Measurements from ENCODE around the gene OTUD7B.
"Not testable (repeated sequence)": the region's sequence is repeated elsewhere in the genome, so short reads cannot be mapped to it uniquely, and the experiment has no call there.

The OTUD7B gene

DNA sequence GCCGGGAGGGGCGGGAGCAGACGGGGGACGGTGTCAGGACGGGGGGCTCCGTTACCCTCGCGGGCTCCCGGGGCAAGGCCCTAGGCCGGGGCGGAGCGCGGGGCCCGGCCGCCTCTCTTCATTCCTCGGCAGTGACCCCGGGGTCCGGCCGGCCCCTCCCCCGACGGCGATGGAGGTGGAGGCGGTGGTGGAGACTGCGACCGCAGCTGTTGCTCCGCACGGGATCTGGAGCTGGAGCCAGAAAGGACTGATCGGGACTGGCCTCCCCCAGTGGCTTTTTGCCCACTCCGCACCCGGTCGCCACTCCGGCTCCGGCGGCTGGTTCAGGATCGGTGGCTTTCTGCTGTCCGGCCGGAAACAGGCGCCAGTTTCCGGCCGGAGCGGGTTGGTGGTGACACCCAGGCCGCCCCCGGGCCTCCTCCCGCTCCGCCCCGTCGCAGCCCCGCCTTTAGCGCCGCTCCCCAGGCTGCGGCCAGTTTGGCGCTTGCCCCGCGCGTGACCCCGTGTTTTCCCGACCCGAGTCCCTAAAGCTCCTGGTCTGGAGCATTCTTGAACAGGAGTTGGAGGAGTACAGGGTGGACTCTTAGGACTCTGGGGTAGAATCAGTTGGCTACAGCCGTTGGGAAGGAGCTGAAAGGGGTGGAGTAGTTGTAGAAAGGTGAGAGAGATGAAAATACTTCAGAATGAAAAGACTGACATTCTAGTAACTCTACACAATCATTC is at the start of gene OTUD7B:
Gene OTUD7B (minus strand): TSS at position 334 of the 723 bp plus-strand sequence. CDS start 33,216 bp downstream, outside the sequence.
- DNase-seq, result peak; percentile 86 to 90

DNA sequence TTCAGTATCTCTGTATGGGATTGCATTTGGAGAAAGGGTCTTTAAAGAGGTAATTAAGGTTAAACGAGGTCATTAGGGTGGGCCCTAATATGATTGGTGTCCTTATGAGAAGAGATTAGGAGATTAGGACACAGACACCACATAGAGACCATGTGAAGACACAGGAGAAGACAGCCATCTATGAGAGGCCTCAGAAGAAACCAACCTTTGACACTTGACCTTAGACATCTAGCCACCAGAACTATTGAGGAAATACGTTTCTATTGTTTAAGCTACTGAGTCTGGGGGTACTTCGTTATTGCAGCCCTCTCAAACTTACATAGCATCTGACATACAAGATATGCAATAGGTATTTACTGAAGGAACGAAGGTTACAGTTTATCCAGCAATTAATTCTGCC is 49.7 kb upstream of the OTUD7B start:
- DNase-seq, result no peak

DNA sequence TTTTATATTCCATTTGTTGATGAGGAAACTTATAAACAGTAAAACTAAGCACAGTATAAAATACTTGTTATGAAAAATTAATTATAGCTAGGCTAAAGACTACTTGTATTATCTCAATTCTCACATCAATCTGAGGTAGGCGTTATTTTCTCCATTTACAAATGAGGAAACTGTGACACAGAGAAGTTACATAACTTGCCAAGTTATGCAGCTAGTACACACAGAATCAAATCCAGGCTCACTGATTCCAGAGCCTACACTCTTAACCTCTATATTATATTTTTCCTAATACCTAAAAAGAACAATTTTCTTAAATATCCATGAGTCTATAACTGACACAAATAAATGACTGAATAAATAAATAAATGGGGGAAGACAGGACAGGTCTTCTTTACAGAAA is 45.9 kb upstream of the OTUD7B start:
- no peak for DNase-seq

DNA sequence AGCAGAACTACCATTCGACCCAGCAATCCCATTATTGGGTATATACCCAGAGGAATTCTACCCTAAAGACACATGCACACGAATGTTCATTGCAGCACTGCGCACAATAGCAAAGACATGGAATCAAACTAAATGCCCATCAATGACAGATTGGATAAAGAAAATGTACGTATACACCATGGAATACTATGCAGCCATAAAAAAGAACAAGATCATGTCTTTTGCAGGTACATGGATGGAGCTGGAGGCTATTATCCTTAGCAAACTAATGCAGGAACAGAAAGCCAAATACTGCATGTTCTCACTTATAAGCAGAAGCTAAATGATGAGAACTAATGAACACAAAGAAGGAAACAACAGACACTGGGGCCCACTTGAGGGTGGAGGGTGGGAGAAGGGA is 45.0 kb upstream of the OTUD7B start:
- DNase-seq, result not testable (repeated sequence)

DNA sequence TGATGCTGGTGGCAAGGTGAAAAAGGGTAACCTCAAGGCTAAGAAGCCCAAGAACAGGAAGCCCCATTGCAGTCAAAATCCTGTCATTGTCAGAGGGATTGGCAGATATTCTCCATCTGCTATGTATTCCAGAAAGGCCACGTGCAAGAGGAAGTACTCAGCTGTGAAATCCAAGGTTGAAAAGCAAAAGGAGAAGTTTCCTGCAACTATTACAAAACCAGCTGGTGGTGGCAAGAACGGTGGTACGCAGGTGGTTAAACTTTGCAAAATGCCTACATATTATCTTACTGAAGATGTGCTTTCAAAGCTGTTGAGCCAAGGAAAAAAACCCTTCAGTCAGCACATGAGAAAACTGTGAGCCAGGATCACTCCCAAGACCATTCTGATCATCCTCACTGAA is 43.4 kb upstream of the OTUD7B start:
- no peak for DNase-seq

DNA sequence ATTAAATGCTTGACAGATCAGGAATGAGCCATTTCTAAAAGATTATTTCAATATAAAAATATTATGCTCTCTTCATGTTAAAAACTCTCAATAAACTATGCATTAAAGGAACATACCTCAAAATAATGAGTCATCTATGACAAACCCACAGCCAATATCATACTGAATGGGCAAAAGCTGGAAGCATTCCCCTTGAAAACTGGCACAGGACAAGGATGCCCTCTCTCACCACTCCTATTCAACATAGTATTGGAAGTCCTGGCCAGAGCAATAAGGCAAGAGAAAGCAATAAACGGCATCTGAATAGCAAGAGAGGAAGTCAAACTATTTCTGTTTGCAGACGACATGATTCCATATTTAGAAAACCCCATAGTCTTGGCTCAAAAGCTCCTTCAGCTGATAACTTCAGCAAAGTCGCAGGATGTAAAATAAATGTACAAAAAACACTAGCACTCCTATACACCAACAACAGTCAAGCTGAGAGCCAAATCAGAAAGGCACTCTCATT is 41.4 kb upstream of the OTUD7B start:
- DNase-seq, result not testable (repeated sequence)

DNA sequence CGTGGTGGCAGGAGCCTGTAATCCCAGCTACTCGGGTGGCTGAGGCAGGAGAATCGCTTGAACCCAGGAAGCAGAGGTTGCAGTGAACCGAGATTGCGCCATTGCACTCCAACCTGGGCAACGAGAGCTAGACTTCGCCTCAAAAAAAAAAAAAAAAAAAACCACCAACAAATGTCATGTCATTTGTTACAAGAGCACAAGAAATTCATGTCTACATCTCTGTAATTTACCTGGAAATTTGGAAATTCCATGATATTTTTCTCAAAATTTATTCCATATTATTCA is 40.5 kb upstream of the OTUD7B start:
- no peak for DNase-seq

DNA sequence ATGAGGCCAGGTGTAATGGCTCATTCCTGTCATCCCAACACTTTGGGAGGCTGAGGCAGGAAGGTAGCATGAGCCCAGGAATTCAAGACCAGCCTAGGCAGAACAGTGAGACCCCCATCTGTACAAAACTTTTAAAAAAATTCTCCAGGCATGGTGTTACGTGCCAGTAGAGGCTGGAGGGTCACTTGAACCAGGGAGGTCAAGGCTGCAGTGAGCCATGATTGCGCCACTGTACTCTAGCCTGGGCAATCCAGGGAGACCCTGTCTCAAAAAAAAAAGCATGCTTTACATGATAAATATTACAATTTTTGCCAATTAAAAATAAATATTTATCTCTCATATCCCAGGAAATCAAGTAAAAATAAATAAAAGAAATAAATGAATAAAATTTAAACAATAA is 39.4 kb upstream of the OTUD7B start:
- DNase-seq, result no peak

DNA sequence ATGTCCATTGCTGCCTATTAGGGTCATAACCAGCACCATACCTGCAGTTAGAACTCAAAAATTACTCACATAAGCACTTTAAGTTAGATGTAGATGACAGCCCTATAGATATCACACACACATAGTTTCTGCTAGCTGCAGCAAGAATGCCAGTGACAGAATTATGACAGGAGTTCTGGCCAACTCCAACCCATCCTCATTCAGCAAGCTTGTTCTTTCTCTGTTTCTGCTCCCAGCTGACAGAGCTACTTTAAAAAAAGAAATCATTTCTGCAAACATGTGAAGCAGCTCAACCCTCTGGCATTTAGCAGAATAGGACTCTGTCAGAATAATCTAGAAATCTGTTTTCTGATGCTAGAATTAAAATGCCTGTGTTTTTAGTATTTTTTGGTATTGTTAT is 23.8 kb upstream of the OTUD7B start:
- no peak for DNase-seq

DNA sequence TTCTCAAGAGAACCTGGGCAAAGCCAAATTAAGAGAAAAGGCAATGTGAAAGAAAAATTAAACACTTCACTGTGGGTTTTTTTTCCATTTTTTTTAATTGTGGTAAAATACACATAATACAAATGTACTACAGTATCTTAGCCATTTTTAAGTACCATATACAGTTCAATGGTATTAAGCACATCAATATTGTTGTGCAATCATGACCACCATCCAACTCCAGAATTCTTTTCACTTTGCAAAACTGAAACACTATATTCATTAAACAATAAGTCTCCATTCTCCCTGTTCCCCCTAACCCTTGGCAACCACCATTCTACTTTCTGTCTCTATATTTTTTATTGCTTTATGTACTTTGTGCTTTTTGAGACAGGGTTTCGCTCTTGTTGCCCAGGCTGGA is 17.8 kb upstream of the OTUD7B start:
- no peak for DNase-seq

DNA sequence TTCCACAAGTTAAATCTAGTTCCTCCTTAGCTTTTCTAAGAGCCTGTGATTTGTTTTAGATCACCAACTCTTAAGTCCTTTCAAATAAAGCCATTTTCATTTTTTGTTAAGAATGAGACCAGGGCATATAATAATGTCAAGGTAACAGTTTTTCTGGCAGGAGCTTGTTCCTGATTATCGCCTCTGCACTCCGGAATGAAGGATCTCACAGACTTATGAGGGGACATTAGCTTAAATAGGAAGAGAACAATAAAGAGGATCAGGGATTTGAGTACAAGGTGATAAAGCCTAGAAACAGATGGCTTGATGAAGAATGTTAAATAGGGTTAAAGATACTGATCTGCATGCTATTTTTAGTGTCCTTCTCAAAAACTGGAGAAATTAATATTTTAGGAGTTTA is 13.6 kb upstream of the OTUD7B start:
- no peak for DNase-seq

DNA sequence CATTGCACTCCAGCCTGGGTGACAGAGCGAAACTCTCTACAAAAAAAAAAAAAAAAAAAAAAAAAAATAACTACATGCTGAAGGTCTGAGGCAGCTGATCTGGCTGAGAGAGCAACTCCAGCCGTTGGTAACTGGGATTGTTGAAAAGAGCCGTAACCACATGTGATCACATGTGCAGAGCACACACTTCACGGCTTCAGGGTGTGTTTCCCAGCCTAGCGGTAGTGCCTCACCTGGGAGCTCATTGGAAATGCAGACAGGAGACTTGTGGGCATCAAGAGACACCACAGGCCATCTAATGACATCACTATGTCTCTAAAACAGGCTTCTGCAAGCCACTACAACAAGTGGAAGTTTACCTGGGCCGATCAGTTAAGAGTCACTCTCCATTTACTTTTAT is 11.8 kb upstream of the OTUD7B start:
- DNase-seq, result no peak

DNA sequence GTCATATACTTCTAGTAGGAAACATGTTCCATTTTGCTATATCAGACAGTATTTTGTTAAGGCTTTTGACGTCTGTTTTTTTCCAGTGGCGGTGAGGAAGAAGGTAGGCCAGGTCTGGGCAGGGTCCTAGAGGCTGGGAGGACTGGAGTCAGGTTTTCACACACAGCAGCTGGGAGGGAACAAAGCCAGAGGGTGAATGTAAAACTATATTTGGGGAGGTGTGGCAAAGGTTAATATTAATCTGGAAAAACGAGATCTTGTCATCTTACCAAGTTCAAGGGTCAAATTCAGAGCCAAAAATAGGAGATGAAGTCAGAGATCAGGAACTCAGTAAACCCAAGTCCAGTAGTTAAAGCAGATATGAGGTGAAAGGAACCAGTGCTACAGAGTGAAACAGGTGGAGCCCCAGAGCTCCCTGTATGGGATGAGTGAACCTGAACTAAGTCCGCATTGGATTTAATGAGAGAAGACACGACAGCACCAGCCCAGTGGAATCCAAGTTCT is 10.7 kb upstream of the OTUD7B start:
- DNase-seq, result no peak

DNA sequence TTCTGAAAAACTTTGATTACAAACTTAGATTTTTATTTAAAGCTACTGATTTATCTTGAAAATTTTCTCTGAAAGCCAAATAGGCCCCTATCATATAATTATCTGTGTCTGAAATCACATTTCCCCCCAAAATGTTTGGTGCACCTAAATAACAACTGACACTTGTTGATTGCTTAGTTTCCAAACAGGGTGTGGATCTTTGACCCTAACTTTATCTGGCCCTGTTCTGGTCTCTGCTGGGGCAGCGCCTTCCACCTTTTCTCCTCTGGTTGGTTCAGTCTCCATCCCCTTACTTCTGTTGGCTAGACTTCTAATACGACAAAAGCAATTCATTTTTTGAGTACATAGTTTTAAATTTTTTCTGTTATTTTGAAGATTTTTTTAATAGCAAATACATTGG is 10.2 kb upstream of the OTUD7B start:
- no peak for DNase-seq

DNA sequence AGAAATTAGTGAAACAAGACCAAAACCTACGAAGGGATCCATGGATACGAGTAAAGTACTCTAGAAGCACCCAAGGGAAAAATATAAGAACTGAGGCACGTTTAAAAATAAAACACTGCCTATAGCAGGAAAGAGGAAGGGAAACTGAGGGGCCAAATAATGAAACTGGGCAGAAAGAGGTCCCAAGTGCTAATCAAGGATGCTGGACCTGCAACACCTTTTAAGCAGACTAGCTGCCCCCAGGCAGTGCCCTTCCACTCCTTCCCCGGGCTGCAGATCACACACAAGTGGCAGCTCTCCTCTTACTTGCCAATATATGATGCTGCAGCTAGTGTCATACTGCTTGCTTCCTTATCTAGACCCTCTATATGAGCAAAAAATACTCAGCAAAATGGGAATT is 7.6 kb upstream of the OTUD7B start:
- no peak for DNase-seq

DNA sequence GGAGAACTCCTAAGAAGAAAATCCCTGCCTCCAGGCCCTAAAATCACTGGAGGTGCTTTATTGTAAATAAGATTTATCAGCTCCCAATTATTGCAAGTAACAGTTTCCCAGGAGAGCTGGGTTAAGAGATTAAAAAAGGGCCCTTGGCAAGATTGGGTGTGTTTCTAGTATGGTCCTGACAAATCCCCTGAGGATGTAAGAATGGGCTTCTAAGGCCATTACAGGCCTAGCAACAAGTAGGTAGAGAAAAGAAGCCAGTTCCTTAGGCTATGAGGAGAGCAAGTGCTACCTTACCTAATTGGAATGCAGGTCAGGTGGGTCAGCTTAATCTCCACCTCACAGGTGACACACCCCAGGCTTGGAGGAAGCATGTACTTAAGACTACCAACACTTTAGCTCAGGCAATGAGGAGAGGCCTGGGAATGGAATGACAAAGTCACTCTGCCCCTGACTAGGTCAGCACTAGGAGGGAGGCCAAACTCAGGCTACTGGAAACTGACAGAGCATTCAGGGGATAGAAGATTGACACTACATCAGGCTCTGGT is 6.8 kb upstream of the OTUD7B start:
- no peak for DNase-seq

DNA sequence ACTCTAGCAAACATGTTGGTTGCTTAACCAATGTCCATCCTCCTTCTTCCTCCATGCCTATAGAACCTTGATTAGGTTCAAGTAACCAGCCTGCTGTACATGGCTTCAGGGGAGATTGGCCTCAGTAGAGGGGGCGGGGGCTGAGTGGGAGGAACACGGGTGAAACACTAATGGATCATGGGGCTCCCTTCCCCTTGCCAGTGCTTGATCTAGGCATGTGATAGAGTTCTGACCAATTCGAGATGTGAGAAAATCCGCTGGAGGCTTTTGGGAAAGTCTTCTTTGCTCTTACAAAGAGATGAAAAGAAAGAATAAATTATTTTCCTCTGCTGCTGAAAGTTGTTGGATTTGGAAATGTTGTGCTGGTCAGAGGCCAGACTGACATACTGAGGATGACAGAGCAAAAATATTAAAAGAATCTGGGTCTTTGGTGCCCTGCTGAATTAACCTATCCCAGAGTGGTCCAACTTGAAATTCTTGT is 5.2 kb upstream of the OTUD7B start:
- DNase-seq, result no peak

DNA sequence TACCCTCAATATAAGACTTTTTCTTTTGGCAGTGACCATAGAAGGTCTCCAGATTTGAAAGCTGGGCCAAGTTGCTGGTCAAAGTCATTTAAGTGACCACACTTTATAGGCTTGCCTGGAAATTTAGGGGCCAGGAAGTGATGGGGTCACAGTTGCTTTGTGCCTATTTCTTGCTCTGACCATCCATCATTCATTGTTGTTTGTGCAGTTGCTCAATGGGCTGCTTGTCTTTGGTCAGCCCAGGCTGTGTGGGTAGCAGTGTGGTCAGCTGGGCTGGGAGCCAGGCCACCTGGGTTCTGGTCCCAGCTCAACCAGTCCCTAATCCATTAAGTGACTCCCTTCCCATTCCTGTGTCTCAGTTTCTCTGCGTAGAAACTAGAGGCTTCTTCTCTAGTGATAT is 2.1 kb upstream of the OTUD7B start:
- no peak for DNase-seq

DNA sequence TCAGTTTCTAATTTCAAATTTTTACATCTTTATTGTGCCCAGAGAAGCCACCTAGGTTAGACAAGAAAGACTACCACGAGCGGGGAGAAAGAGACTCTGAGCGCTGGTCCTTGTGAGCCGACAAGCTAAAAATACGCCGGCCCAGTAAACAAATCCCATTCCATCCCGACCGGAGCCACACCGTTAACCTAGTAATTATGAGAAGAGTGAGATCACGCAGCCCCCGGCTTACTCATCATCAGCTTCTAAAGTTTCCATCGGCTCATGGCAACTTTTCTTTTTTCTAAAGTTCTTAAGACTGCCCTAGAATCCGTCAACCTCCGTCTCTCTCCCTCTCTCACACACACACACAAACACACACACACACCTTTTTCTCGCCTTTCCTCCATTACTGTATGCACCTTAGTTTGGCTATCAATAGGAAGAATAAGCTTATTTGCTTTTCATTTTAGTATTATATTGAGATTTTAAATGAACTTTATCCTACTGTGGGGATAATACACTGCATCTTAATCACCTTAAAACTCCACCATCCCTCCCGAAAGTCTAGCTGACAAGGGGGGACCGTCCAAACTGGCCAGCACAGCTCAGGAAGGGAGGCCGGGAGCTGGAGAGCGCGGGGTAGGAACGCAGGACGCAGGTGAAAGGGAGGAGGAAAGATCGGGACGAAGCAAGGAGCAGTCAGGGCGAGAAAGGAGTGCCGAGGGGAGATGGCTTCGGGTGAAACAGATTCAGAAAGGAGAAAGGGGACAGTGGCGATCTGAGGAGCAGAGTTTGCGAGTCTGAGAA is 728 bp downstream of the OTUD7B start:
- peak; percentile 71 to 73 for DNase-seq

DNA sequence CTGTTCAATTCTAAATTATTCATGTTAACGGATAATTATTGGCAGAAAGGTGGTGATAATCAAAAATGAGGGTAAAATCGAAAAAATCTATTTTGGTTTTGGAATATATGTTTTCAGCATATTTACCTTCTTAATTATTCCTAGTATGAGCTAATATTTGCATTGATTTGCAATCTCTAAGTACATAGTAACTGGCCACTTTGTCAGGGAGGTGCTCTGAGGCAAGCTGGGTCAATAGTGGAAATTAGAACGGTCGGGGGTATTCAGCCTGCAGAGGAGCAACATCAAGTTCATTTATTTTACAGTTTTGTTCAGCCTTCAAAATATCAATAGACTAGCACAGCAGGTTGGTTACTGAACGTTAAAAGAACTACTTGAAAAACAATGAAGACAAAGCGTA is 1.8 kb downstream of the OTUD7B start:
- DNase-seq, result no peak

DNA sequence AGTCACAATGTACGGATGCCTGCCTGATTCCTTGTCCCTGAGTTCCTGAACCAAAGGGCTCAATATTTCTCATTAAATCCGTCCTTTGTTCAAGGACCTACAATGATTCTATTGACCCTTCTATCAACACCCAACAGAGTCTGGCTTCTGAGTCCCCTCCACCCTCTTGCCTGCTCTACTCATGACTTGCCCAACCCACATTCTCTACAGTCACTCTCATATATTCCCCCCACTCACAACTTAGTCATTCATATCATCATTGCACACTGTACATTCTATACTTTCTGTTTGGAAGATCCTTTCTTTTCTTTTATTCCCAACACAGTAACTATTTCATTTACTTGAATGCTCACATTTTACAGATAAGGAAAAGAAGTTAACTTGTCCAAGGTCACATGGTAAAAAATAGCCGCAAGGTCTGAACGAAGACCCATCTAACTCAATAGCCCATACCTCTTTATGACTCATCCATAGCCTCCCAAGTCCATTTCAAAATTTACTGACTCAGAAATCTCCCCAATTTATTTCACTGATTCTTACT is 3.6 kb downstream of the OTUD7B start:
- peak in 1 of 2 experiments; percentile 26 for DNase-seq

DNA sequence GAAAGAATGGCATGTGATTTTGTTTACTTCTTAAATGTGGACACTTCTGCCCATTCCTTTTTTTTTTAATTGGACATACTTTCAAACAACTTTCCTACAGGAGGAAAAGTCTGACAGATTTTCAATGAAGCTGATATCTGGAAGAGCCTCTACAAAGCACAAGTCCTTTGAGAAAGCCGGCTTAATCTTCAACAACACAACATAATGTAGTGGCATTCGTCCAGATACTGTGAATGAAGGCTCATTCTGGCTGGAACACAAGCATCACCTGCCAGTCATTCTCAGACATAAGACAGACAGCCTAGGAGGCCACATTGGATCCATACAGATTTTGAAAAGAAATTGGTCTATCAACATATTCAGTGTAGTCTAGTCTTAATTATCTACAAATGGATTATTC is 4.9 kb downstream of the OTUD7B start:
- no peak for DNase-seq

DNA sequence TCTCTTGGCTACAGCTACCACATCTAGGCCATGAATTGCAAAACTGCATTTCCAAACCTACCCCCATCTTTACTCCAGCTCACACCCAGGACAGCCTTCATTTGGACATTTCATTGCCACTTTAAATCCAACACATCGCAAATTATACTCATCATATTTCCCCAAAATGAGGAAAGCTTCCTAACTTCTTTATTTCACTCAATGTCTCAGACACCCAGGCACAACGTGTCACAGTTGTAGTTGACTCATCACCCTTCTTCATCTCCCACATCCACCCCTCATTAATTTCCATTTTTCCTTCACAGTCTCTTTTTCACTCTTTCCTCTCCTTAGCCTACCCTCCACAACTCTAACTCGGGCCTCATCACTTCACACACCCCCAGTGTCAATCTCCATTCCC is 6.7 kb downstream of the OTUD7B start:
- no peak for DNase-seq

DNA sequence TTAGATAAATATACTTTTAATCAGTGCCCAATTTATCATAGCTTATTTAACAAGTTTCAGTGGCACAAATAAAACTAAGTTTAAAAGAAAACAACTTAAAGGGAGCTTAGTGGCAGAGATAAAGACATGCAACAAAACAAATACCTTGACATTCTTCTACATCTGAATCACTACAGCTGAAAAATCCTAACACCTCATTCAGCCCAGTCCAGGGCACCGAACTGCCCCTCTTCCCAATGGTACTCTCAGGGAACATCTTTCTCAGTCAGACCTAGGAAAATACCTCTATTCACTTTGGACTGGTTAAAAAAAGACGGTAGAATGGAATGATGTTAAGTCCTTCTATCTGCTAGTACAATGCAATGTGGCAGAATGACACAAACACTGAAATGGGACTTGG is 8.3 kb downstream of the OTUD7B start:
- no peak for DNase-seq

Data from activated T-cell treated with anti-CD3 and anti-CD28 coated beads, Interleukin-2, amount 50 U/mL, for 48 hours (primary cell).